ENCODE results near the gene PEX12.
"Not testable (repeated sequence)": the region's sequence is repeated elsewhere in the genome, so short reads cannot be mapped to it uniquely, and the experiment has no call there.

PEX12 gene

GRCh38 chr17:35578197-35578928 is at the start of gene PEX12:
PEX12 (minus strand) TSS chr17:35578571; CDS start chr17:35578021, 550 bp downstream.
- DNase-seq: peak; percentile 47 to 96 (median 90)

- DNase-seq: no peak
Measured at GRCh38 chr17:35627417-35627816, 49.0 kb upstream of the PEX12 start.

GRCh38 chr17:35621768-35622167 is 43.4 kb upstream of the PEX12 start:
- no peak for DNase-seq

- no peak for DNase-seq
Measured at GRCh38 chr17:35618628-35619027, 40.3 kb upstream of the PEX12 start.

- no peak for DNase-seq
Measured at GRCh38 chr17:35617505-35617904, 39.1 kb upstream of the PEX12 start.

GRCh38 chr17:35616536-35616935 is 38.2 kb upstream of the PEX12 start:
- no peak for DNase-seq

GRCh38 chr17:35614810-35615209 is 36.4 kb upstream of the PEX12 start:
- no peak for DNase-seq

- peak in 18 of 56 donors; percentile 1 to 56 (median 12) for DNase-seq
Measured at GRCh38 chr17:35612924-35613521, 34.7 kb upstream of the PEX12 start.

- not testable (repeated sequence) for DNase-seq
Measured at GRCh38 chr17:35610746-35611145, 32.4 kb upstream of the PEX12 start.

- no peak for DNase-seq
Measured at GRCh38 chr17:35609831-35610230, 31.5 kb upstream of the PEX12 start.

- DNase-seq: no peak
Measured at GRCh38 chr17:35607239-35607847, 29.0 kb upstream of the PEX12 start.

- DNase-seq: no peak
Measured at GRCh38 chr17:35605678-35606077, 27.3 kb upstream of the PEX12 start.

- no peak for DNase-seq
Measured at GRCh38 chr17:35603674-35604073, 25.3 kb upstream of the PEX12 start.

GRCh38 chr17:35597604-35598003 is 19.2 kb upstream of the PEX12 start:
- no peak for DNase-seq

GRCh38 chr17:35596530-35597233 is 18.3 kb upstream of the PEX12 start:
- DNase-seq: no peak

- DNase-seq: peak in 1 of 56 donors; percentile 7
Measured at GRCh38 chr17:35596072-35596471, 17.7 kb upstream of the PEX12 start.

GRCh38 chr17:35588196-35588920 is 10.0 kb upstream of the PEX12 start:
- no peak for DNase-seq

- DNase-seq: peak; percentile 9 to 93 (median 77)
Measured at GRCh38 chr17:35587074-35587961, 8.9 kb upstream of the PEX12 start, which contains the start of gene AP2B1. AP2B1 (plus strand) TSS chr17:35587322; CDS start chr17:35594031, 6,709 bp downstream.

GRCh38 chr17:35586569-35587073 is 8.2 kb upstream of the PEX12 start:
- DNase-seq: no peak

- no peak for DNase-seq
Measured at GRCh38 chr17:35584061-35584460, 5.7 kb upstream of the PEX12 start.

Data from amygdala (tissue), 56 donors.